ENCODE results near the gene ASB1. TPM values are rescaled to one million over a fixed set of nuclear protein-coding genes. Genes with fewer than 3 reads are reported as not detected.
"Not testable (repeated sequence)": the region's sequence is repeated elsewhere in the genome, so short reads cannot be mapped to it uniquely, and the experiment has no call there.

ASB1 gene
- polyA plus RNA-seq, 3 donors: 27.3 to 33.2 (median 29.0) TPM

GRCh38 chr2:238403632-238404405 is 22.9 kb upstream of the ASB1 start:
- no peak for DNase-seq (ENCODE audit: low read depth in 3 of 3, low spot score in 2 of 3)

- DNase-seq (ENCODE audit: low read depth in 3 of 3, low spot score in 2 of 3): no peak
Observed at GRCh38 chr2:238404406-238405216, 22.1 kb upstream of the ASB1 start.

DNA sequence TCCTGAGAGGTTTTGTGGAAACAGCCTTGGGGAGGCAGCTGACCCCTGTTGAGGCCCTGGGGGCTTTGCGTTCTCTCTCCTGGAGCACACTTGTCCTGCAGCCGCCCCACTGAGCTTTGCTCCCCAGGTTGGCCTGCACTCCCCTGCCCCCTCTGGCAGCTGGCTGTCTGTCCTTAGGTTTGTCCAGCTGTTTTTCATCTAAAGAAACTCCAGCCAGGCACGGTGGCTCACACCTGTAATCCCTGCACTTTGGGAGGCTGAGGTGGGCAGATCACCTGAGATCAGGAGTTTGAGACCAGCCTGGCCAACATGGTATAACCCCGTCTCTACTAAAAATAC is 21.5 kb upstream of the ASB1 start:
- not testable (repeated sequence) for DNase-seq (ENCODE audit: low read depth in 3 of 3, low spot score in 2 of 3)

- DNase-seq (ENCODE audit: low read depth in 3 of 3, low spot score in 2 of 3): no peak
Observed at GRCh38 chr2:238406221-238406997, 20.3 kb upstream of the ASB1 start.

DNA sequence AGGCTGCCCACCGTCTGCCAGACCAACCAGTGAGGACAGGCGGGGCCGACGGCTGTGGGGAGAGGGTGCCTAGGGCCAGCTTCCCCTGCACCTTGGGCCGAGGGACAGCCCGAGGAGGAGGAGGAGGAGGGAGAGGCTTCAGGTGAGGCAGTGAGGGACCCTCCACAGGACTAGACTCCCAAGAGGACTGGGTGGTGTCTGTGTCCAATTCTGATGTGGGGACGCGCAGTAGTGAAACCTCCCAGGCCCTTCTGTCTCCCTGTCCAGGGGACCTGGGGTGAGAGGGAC is 19.8 kb upstream of the ASB1 start:
- DNase-seq (ENCODE audit: low read depth in 3 of 3, low spot score in 2 of 3): no peak

DNA sequence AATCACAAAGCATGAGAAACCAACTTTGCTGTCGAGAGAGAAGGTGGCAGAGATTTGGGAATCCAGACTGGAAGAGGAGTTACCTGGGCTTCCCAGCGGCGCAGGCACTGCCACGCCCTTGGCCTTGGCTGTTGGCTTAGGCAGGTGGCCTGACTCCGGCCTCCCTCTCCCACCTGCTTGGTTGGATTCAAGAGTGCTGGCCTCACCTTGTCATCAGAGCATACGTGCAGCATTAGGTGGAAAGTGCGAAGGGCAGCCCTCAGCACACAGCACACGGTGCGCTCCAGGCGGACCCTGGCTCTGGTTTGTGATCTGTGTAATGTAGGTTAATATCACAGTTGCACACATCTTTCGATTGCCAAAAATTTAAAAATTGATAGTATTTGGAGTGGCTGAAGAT is 19.2 kb upstream of the ASB1 start:
- no peak for DNase-seq (ENCODE audit: low read depth in 3 of 3, low spot score in 2 of 3)

- no peak for DNase-seq (ENCODE audit: low read depth in 3 of 3, low spot score in 2 of 3)
Observed at GRCh38 chr2:238408615-238409340, 17.9 kb upstream of the ASB1 start.

DNA sequence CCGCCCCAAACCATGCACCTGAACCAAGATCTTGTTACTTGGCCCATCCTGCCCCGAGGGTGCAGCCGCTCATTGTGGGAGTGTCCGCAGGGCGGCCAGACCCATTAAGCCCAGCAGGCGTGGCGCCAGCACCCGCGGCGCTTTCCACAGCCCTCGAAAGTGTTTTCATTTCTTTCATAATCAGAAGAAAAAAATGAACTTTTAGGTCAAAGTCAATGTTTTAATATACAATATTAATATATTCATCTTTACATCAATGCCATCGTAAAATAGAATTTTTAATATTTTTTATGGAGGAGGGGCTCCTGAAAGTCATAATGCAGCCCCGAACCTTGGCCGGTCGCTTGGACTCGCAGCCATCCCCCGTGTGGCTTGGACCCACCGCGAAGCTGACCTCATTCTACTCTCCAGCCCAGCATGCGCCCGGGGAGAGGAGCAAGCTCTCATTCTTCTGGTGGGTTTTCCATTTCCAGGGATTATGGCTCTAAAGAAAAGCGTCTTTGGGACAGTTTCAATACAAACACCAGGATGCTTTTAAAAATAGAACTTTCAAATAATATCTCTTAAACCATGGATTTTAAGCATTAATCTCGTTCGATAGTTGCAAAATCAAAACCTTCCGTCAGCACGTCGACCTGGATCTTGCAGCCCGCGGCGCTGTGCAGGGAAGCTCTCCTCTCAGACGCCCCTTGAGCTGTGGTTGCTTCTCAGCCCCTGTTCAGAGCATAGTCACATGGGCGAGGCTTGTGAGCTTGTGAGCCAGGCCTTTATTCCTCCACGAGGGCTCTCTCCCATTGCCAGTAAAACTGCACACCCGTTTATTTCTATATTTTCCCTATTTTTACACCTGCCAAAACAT is 17.2 kb upstream of the ASB1 start:
- DNase-seq (ENCODE audit: low read depth in 3 of 3, low spot score in 2 of 3): no peak

DNA sequence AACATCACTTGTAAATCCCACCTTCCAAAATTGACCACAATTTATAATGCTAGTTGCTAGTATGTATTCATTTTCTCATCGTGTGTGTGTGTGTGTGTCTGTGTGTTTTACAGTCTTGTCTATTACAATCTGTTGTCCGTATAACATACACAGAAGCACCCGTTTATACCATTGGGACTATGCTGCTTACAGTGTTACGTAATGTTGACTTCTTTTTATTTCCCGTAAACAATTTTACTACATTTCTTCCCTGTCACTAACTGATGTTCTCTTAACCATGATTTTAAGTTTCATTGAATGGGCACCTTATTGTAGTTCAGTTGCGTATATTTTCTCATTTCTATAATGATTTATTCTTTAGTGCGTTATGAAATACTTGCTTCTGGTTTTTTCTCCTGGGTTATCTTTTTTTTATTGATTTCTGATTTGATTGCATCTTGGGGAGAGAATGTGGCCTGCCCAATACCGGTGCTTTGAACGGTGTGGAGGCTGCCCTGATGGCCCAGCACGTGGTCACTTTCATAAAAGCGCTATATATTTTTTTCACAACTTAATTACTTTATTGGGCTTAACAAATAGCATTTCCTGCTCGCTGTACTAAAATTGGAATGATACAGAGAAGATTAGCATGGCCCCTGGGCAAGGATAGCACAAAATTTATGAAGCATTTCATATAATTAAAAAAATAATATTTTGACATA is 14.5 kb upstream of the ASB1 start:
- no peak for DNase-seq (ENCODE audit: low read depth in 3 of 3, low spot score in 2 of 3)

DNA sequence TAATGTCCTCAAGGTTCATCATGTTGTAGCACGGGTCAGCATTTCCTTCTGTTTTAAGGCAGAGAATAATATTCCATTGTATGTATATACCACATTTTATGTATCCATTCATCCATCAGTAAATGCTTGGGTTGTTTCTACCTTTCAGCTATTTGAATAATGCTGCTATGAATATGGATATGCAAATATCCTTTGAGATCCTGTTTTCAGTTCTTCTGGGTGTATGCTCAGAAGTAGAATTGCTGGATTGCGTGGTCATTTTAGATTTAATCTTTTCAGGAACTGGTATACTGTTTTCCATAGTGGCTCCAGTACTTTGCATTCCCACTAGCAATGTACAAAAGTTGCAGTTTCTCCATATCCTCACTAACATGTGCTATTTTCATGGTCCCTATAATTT is 13.4 kb upstream of the ASB1 start:
- no peak for DNase-seq (ENCODE audit: low read depth in 3 of 3, low spot score in 2 of 3)

GRCh38 chr2:238415036-238415764 is 11.5 kb upstream of the ASB1 start:
- no peak for DNase-seq (ENCODE audit: low read depth in 3 of 3, low spot score in 2 of 3)

DNA sequence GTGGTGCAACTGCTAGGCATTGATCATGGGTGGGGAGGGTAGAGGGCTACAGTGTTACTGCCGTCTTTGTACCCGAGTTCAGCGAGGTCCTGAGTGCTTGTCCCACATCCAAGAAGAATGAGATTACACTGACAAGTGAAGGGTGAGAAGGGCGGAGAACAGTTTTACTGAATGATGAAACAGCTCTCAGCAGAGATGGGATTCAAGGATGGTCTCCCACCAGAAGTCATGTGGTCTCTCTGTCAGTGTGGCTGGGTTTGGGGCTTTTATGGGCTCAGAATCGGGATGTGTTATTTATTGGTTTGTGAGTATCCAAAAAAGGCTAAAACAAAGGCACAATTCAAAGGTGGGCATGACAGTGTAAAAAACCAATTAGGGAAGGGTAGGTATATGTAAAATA is 10.8 kb upstream of the ASB1 start:
- DNase-seq (ENCODE audit: low read depth in 3 of 3, low spot score in 2 of 3): no peak

DNA sequence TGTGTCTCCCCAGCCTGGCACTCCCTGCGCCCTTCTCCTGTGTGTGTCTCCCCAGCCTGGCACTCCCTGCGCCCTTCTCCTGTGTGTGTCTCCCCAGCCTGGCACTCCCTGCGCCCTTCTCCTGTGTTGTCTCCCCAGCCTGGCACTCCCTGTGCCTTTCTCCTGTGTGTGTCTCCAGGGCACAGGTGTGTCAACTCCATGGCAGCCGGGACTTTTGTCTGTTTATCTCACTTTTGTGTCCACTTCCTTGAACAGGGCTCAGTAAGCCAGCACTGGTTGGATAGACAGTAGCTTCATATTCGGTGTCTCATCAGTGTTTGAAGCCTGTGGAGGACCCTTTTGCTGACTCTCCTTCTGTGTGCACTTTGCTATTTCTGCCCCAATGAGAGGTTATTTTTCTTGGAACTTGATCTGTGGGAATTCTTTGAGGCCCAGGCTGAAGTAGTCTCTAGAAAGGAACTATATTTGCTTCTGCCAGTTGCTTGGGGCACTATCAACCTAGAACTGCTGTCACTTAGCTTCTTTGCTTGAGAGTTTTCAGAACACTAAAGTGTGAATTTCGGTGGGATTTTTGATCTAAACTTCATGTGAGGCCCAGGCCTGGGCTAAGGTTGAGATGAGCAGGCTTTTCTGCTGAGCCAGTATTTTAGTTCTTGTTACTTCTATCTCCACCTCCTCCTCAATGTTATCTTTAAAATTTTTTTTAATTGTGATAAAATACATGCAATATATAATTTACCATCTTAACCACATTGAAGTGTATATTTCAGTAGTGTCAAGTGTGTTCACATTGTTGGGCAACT is 8.3 kb upstream of the ASB1 start:
- peak in 1 of 3 donors; percentile 52 for DNase-seq (ENCODE audit: low read depth in 3 of 3, low spot score in 2 of 3)

GRCh38 chr2:238418999-238419546 is 7.7 kb upstream of the ASB1 start:
- no peak for DNase-seq (ENCODE audit: low read depth in 3 of 3, low spot score in 2 of 3)

DNA sequence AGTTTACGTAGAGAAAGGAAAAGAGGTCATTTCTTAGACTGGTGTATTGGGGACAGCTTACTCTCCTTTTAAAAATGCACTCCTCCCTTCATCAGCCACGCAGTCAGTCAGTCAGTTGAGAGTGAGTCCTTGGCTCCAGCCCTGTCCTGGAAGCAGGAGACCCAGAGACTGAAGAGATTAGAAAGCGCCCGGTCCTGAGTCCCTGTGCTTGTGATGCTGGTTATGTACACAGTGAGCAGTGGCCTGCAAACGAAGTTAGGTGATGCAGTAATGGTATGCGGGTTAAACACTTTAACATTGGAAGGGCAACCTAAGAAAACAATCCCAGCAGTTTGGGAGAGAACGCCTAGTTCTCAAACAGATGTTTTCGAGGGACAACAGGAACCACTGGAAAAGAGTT is 6.3 kb upstream of the ASB1 start:
- DNase-seq (ENCODE audit: low read depth in 3 of 3, low spot score in 2 of 3): no peak

GRCh38 chr2:238420878-238421694 is 5.6 kb upstream of the ASB1 start:
- no peak for DNase-seq (ENCODE audit: low read depth in 3 of 3, low spot score in 2 of 3)

GRCh38 chr2:238421695-238422035 is 5.1 kb upstream of the ASB1 start:
- no peak for DNase-seq (ENCODE audit: low read depth in 3 of 3, low spot score in 2 of 3)
